GM20000 (cell line): ENCODE measurements around the gene TNFAIP8L2.

Experiments used
- DNase-seq: peaks from one replicate; pipeline ENCODE4 v3.0.0; 2012; ENCODE audit warnings: low spot score
- CTCF ChIP-seq: IDR thresholded peaks from 2 replicates; pipeline ENCODE4 v1.5.1; 2012; ENCODE audit warnings: mild to moderate bottlenecking, control low read depth; ENCODE audit errors: extremely low read depth, missing control alignments

Gene TNFAIP8L2

GRCh38 chr1:151131701-151132334 lies 24.6 kb upstream of the TNFAIP8L2 start:
- TF ChIP-seq CTCF = no peak
- DNase-seq = no peak

- DNase-seq = no peak
- no peak for TF ChIP-seq CTCF
Measured at GRCh38 chr1:151132335-151133017, 24.0 kb upstream of the TNFAIP8L2 start.

- TF ChIP-seq CTCF = no peak
- DNase-seq = no peak
Measured at GRCh38 chr1:151133018-151133806, 23.2 kb upstream of the TNFAIP8L2 start.

GRCh38 chr1:151134396-151134795 lies 22.1 kb upstream of the TNFAIP8L2 start:
- DNase-seq = no peak
- no peak for TF ChIP-seq CTCF

- DNase-seq = no peak
- no peak for TF ChIP-seq CTCF
Measured at GRCh38 chr1:151134991-151135390, 21.5 kb upstream of the TNFAIP8L2 start.

GRCh38 chr1:151135433-151136385 lies 20.7 kb upstream of the TNFAIP8L2 start:
- TF ChIP-seq CTCF = no peak
- no peak for DNase-seq
